COLO829 (cell line): ENCODE data around the gene DDA1.

Experiments
- DNase-seq: peaks from one replicate; pipeline ENCODE4 v3.0.0; 2012; ENCODE audit warnings: low spot score

Gene DDA1

DNA sequence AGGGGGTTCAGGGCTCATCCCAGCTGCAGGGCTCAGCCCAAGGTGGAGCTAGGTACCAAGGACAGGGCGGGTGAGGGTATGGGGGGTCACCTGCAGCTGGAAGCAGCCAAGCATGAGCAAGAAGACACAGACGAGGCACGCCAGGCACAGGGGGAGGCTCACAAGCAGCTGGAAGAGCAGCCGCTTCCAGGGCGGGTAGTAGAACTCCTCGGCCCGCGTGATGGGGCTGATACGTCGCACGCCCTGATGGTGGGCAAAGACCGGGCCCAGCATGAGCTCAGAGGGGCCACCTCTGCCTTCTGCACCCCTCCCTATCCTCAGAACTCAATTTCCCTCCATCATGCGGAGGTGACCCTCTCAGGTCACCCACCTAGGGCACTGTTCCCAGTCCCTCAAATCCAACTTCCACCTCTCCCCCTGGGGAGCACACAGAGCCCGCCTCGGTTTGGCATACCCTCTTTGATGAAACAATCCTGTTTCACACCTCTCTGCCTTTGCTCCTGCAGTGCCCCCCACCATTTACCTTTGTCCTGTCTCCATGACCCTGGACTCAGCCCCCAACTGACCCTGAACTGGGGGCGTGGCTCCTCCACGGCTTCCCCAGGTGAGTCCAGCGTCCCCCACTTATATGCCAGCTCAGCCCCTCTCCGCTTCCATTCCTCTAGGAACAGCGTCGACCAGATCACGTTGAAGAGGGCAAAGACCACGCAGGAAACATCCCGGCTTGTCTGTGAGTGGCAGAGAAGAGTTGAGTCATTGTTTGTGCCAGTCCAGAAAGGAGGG is 21.1 kb downstream of the DDA1 start:
- no peak for DNase-seq

DNA sequence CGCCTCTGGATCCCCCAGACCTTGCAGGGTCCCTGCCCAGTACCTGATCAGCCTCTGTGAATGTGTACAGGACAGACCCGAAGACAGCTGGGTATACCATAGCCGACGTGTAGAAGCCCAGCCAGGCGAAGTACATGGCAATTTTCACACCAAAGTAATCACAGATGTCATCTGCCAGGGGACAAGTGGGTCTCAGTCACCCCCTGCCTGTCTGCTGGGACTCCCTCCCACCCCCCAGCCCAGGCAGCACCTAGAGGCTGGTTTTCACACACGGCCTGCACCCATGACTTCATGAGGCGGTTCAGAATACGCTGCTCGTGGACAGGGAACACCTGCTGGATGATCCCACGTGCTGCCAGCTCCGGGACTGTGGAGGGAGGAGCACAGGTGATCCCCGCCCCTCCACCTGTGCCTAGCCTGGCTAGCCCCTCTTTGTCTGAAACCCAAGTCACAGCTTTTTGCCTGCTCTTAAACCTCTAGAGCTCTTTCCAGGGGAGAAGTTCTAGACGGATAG is 21.7 kb downstream of the DDA1 start:
- DNase-seq, result no peak

DNA sequence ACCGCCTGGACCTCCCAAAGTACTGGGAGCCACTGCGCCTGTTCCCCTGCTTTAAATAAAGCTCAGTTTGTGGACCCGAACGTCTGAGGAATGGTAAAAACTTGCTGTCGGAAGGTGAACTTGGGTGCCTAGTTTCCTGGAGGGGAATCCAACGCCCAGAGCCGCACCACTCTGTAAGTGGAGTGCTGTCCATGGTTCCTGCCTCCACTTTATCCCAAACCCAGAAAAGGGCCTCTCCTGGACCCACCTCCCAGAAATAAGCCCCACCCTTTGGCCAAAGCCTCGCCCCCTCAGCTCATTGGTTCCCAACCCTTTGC is 23.0 kb downstream of the DDA1 start:
- no peak for DNase-seq

DNA sequence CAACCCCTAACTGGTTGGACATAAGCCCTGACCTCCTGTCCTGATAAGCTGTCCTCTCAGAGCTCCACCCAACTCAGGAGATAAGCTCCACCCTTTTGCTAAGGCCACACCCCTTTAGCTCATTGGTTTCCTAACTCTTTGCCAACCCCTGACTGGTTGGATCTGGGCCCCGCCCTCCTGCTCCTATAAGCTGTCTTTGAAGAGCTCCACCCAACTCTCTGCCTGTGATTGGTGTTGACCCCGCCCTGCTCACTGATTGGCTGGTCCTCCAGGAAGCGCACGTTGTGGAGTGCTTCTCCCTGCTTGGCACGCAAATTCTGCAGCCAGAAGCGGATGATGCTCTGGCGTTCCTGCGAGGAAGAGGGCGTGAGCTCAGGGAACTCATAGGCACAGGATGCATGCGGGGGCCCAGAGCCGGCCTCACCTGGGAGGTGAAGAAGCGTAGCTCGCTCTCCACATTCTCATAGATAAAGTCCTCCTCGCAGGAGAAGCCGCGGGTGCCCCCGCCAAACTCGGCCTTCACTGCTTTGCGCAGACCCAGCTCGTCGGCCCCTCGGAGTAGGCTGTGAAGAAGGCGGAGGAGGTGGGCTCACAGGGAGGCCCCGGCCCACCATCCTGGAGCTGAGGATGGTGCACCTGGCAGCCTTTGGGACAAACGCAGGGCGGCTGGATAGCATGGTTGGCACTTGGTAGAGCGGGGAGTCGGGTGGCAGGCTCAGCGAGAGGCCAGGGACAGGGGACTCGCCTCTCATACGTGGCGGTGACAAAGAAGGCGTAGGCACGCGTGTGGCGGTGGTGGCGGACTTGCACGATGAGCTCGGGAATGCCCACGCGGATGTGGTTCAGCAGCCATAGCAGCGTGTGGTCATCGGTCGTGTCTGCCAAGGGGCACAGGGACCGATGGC is 23.6 kb downstream of the DDA1 start:
- peak; percentile 55 for DNase-seq

DNA sequence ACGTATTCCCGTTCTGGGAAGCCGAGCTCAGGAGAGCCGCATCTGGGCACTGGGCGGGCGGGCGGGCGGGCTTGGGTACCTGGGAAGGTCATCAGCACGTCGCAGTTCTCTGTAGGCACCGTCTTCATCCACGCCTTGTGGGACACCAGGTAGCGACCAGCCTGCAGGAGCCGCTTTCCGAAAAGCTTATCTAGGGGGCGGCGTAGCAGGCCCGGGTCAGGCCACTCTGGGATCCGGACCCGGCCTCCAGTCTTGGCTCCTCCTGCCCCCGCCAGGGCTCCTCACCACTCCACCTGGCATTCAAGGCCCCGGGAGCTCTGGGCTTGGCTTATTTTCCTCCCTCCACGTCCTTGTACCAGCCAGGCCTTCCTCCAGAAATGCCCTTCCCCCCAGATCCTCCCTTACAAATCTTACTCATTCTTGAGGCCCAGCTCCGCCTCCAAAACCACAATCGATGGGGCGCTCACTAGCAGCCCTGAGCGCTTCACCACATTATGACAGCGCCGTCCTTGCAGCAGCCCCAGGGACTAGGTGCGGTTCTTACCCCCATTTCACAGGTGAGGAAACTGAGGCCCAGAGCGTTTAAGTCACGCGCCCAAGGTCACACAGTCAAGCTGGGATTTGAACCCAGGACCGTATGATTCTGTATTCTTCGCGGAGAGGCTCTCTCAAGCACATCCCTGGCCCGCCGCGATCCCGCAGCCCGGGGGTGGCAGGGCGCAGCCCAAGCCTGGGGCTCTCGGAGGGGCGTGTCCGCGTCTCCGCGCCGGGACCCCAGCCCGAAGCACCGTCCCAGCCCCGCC is 24.4 kb downstream of the DDA1 start:
- DNase-seq, result no peak

DNA sequence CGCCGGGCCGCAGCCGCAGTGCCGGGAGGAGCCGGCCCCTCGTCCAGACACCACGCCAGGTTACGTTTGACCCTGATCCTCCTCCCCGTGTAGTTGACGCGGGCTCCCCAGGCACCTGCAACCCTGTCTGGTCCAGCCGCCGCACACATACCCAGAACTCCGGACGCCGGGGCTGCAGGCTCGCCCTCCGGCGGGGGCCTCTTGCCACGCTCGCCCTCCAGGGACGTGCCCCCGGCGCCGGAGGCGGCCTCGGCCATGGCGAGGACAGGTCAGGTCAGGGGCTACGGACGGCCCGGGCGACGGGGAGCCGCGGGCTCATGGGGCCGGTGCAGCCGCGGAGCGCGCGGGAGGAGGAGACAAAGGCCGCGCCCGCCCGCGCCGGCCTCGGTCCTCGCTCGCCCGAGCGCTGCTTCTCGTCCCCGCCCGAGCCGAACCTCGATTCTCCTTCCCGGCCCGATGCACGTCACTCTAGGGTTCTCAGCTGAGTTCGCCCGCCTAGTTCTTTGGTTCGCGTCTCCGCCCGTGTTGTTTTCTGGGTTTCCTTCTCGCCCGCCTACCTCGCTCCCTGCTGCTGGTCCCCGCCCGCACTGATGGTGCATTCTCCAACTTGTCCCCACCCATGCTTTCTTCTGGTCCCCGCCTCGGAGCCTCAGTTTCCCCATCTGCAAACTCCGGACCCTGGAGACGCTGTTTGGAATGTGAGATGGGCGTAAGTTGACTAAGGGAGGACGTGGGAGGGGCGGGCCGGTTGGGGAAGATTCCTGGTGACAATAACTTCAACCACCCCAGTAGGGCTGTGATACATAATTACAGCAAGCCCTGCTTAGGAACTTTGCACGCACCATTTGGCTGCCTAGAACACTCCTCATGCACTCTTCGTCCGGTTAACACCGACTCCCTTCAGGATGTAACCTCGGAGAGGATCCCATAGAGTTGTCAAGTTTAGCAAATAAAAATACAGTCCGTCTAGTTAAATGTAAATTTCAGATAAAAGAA is 25.3 kb downstream of the DDA1 start, which contains the start of gene ANO8:
Gene ANO8 (minus strand): TSS at position 442 of the 996 bp plus-strand sequence. CDS start 185 bp downstream, at position 257.
- DNase-seq, result peak; percentile 85

DNA sequence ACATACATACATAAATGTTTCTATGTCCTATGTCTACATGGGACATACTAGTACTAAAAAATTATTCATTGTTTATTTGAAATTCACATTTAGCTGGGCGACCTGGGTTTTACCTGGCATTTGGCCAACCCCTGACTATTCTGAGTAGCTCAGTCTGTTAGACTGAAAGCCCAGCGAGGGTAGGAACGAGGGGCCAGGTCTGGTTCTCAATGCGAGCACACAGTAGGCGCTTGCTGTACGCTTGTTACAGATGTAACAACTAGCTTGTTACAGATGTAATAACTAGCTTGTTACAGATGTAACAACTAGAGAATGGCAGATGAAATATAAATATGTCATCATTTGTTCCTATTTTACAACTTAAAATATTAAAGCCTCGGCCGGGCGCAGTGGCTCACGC is 26.2 kb downstream of the DDA1 start:
- no peak for DNase-seq

DNA sequence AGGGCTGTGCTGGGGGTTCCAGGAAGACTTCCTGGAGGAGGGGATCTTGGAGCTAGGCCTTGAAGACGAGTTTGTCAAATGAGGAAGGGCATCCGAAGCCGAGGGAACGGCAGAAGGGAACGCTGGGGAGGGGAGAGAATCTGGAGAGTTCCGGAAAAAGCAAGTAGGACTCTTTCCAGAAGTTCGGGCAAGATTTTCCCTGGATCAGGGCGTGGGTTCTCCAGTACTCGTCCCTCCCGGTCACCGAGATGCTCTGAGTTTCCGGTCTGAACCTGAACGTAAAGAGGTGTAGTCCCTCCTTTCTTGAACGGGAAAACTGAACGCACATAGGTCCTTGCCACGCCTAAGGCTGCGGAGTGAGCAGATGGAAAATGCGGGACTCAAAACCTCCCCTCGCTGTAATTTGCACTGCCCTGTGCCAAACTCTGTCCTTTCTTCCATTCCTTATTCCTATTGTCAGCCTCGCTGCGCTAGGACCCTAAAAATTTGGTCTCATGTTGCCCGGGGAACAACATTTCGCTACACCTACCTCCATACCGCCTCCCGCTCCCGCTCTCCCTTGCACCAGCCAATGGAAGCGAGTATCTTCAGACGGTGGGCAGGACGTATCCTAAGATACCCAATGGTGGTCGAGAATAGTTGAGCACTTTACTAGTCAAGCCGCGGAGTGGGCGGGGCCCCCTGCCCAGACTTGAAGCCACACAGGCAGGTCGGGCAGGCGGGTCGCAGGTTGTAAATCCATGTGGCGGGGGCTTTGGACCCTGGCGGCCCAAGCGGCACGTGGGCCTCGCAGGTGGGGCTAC is 27.7 kb downstream of the DDA1 start, which contains the start of gene GTPBP3:
Gene GTPBP3 (plus strand): TSS at position 682 of the 803 bp plus-strand sequence. CDS start 59 bp downstream, at position 741.
- DNase-seq, result peak; percentile 96

DNA sequence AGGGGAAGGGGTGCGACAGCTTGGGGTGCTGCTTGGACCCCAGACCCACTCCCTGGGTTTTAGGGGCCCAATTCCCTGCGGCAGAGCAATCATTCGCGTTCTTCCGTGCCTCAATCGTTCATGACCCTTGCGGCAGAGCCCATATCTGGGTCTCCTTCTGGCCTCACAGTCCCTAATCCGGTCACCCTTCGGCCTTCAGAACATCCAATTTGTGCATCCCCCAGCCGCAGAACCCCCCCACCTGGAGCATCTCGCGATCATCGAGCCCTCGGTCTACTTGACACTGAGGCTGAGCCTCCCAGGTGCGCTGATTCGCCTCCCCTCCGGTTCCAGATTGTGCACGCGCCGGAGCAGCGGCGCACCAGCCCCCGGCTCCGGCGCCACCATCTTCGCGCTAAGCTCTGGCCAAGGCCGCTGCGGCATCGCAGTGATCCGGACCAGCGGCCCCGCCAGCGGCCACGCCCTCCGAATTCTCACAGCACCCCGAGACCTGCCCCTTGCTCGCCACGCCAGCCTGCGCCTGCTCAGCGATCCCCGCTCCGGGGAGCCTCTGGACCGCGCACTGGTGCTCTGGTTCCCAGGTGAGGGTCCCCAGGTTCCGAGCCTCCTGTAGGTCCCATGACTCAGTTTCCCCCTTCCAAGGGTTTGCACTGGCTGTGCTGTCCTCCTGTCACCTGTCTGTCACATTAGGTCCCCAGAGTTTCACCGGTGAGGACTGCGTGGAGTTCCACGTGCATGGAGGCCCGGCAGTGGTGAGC is 28.5 kb downstream of the DDA1 start:
- DNase-seq, result no peak

DNA sequence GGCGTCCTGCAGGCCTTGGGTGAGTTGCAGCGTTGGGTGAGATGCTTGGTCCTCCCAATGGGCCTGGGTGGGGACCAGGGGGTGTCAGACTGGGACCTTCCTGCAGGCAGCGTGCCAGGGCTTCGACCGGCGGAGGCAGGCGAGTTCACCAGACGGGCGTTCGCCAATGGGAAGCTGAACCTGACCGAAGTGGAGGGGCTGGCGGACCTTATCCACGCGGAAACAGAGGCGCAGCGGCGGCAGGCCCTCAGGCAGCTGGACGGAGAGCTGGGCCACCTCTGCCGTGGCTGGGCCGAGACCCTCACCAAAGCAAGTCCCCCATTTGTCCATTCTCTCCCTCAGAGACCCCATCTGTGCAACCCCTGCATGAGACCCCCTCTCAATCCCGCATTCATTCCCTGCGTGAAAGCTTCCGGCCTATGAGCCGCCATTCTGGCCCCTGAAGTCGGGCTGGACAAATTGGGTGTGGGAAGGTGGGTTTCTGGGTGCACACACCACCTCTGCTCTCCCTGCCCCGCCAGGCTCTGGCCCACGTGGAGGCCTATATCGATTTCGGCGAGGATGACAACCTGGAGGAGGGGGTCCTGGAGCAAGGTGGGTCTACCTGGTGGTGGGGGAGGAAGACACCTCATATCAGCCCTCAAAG is 29.2 kb downstream of the DDA1 start:
- DNase-seq, result no peak

DNA sequence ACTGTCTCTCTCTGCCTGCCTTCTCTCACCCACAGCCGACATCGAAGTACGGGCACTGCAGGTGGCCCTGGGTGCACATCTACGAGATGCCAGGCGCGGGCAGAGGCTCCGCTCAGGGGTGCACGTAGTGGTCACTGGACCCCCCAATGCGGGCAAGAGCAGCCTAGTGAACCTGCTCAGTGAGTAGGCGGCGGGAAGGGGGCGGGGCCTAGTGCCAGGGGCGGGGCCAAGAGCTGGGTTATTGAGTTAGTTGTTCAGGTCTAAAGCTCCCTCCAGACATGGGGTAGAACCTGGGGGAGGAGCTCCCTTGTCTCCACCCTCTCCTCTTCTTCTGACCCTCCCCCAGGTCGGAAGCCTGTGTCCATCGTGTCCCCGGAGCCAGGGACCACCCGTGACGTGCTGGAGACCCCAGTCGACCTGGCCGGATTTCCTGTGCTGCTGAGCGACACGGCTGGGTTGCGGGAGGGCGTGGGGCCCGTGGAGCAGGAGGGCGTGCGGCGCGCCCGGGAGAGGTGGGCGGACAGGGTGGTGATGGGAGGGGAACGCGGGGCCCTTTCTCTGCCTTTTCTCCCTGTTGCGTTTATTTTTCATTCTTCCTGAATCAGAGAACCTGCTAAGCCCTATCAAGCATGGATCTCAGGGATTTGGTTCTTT is 29.9 kb downstream of the DDA1 start:
- no peak for DNase-seq

DNA sequence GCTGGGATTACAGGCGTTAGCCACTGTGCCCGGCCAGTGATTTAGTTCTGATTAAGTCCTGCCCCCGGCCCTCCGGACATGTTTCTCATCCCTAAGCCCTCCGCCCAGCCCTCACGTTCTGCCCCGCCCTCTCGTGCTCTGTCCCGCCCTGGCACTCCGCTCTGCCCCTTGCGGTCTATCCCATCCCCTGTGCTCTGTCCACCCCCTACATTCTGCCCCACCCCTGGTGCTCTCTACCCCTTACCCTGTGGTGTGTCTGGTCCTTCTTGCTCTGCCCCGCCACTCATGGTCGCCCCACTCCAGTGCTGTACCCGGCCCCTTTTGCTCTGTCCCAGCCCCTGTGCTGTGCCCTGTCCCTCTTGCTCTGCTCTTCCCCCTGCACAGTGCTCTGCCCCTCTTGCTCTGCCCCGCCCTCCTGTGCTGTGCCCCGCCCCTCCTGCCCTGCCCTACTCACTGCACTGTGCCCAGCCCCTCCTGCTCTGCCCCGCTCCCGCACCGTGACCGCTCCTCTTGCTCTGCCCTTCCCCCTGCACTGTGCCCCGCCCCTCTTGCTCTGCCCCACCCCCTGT is 31.0 kb downstream of the DDA1 start:
- DNase-seq, result no peak

DNA sequence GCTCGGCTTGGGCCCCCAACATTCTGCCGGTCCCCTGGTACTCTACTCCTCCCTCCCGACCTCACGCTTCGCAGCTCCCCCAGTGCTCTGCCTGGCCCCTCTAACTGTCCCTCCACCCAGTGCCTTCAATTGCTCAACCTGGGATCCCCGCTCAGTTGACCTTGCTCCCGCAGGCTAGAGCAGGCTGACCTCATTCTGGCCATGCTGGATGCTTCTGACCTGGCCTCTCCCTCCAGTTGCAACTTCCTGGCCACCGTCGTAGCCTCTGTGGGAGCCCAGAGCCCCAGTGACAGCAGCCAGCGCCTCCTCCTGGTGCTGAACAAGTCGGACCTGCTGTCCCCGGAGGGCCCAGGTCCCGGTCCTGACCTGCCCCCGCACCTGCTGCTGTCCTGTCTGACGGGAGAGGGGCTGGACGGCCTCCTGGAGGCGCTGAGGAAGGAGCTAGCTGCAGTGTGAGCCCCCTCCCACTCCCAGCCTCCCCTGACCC is 31.6 kb downstream of the DDA1 start:
- no peak for DNase-seq

DNA sequence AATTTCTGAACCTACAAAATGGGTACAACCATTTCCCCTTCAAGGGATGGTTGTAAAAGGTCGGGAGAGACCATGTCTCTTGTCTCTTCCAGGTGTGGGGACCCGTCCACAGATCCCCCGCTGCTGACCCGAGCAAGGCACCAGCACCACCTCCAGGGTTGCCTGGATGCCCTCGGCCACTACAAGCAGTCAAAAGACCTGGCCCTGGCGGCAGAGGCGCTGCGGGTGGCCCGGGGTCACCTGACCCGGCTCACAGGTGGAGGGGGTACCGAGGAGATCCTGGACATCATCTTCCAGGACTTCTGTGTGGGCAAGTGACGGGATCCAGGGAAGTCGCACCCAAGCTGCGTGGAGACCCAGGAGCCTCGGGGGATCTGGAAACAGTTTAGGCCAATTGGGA is 32.0 kb downstream of the DDA1 start:
- no peak for DNase-seq

DNA sequence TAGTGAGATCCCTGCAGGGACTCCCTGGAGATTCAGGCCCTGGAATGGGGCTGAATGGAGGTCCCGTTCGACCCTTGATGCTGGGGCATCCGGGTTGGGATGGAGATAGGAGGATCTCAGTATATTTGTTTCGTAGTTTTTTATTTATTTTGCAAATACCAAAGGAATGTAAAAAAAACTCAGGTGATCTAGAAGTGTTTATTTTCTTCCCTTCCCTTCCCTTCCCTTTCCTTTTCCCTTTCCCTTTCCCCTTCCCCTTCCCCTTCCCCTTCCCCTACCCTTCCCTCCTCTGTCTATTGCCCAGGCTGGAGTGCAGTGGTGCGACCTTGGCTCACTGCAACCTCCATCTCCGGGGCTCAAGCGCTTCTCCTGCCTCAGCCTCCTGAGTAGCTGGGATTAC is 32.5 kb downstream of the DDA1 start:
- no peak for DNase-seq

DNA sequence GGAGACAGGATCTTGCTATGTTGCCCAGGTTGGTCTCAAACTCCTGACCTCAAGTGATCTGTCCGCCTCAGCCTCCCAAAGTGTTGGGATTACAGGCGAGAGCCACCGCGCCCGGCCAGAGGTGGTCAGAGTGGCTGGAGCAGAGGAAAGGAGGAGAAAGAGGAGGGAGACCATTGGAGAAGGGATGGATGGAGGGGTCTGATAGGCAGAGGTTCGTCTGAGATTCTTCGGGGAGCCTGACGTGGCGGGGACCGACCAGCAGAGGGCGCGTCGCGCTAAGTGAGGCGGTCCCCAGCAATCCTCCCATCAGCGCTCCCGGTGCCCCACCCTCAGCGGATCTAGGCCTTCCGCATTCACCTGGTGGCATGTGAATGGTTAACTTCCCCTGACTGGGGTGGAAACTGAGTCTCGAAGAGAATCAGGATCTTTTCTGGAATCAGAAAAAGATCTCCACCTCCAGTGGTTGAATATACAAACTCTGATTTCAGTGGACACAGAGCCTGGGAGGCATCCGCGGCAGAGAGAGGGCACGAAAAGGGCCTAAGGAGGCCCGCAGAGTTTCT is 36.8 kb downstream of the DDA1 start:
- DNase-seq, result peak; percentile 63

DNA sequence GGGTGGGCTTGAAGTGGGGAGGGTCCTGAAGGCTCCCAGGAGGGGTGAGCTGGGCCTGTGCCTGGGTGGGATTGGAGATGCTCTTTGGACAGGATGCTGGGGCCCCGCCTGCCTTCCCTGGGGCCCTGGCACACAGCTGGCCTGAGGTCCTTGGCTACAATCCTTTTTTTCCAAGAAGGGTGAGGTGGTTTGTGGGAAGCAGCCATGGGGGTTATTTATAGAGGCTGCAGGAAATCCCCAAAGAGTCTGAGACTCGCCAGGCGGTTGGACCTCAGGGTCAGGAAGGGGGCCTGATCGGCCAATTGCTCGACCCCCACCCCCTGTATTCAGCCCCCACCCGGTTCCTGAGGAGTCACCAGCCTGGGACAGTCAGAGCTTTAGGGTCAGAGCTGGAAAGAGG is 38.0 kb downstream of the DDA1 start:
- DNase-seq, result no peak
